ENCODE results near the gene NDUFA12.

Gene NDUFA12

DNA sequence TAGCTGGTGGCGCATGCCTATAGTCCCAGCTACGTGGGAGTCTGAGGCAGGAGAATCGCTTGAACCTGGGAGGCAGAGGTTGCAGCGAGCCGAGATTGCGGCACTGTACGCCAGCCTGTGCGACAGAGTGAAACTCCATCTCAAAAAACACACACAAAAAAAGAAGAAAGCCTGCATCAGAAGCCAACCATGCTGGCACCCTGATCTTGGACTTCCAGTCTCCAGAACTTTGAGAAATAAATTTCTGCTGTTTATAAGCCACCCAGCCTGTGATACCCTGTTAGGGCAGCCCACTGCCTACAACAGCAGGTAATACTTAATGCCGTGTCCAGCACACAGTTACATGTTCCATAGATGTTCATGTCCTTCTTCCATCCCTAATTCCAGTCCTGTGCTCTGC, 62.7 kb downstream of the NDUFA12 start:
- DNase-seq (ENCODE audit: low spot score) = no peak

DNA sequence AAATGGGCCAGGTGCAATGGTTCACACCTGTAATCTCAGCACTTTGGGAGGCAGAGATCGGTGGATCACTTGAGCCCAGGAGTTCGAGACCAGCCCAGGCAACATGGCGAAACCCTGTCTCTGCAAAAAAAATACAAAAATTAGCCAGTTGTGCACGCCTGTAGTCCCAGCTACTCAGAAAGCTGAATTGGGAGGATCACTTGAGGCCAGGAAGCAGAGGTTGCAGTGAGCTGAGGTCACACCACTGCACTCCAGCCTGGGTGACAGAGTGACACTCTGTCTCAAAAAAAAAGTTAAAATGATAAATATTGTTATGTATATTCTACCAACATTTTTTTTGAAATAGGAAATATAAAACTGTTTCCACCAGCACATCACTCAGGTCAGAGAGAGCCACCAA, 64.9 kb downstream of the NDUFA12 start:
- DNase-seq (ENCODE audit: low spot score) = no peak

DNA sequence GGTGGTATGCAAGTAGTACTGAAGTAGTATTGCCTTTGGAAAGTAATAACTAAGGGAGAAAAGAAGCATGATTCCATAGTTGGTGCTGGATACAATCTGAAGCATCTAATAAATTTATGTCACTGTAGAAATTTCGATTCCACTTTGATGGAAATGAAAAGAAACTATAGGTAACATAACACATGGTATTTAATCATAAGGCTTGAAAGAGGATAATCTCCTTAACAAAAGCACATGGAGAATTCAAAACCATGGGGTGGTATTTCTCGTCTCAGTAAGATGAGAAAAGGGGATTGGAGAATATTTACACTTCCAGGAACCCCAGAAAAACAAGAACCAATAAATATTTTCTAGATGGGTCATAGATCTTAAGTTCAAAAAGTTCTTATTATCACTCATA, 72.7 kb downstream of the NDUFA12 start:
- DNase-seq (ENCODE audit: low spot score) = no peak

DNA sequence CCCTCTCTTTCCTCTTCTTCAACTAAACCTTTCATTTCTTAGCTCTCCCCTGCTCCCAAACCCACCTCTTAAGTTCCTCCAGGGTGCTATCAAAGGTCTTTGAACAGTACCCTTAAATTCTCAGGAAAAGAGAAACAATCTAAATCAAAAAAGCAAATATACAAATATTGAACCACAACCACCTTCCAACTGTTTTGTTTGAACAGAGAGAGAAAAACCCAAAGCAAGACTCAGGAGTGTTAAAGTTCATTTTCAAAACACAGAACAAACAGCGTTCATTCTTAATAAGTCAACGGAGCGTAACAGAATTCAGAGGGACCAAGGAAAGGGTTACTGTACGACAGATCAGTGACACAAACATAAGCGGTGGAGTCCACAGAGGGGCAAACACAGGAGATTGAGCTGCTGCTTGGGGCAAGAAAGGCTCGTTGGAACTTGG, 73.3 kb downstream of the NDUFA12 start:
- no peak for DNase-seq (ENCODE audit: low spot score)

DNA sequence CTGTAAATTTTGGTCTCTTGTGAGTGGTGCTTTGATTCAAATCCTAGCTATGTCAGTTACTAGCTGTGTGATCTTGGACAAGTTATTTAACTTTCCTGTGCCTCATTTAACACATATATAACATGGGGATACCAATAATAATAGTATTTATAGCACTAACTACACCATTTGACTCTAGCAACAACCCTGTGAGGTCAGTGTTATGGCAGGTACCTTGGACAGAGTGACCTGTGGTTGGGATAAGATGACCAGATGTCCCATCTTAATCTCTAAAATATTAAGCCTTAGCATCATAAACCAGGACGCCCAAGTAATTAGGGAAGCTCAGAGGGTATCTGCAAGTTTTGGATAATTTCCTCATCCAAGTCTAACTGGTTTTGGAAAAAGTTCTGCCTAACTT, 73.7 kb downstream of the NDUFA12 start:
- DNase-seq (ENCODE audit: low spot score) = no peak

DNA sequence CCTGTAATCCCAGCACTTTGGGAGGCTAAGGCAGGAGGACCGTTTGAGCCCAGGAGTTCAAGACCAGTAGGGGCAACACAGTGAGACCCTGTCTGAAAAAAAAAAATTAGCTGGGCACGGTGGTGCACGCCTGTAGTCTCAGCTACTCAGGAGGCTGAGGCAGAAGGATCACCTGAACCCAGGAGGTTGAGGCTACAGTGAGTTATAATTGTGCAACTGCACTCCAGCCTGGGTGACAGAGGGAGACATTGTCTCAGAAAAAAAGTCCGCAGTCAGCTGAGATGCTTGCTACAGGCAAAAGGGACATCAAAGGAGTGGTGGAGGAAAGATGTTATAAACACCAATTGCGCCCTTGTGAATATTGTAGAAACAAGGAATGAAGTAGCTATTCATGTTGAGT, 77.8 kb downstream of the NDUFA12 start:
- no peak for DNase-seq (ENCODE audit: low spot score)

DNA sequence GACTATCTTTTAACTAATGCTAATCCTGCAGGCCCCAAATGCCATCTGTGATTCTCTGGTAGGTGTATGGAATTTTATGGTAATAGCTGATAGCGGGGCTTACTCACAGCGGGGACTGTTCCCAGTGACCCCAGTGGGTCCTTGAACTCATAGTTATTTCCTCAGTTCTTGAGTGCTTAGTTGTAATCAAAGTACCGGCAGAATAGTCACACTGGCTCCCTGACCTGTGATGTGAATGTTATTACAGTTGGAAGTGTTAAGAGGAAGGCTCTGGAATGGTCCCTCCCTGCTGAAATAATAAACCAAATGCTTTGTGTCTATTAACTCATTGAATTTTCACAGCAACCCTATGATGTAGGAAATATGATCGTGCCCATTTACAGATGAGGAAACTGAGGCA, 78.3 kb downstream of the NDUFA12 start:
- DNase-seq (ENCODE audit: low spot score) = no peak

DNA sequence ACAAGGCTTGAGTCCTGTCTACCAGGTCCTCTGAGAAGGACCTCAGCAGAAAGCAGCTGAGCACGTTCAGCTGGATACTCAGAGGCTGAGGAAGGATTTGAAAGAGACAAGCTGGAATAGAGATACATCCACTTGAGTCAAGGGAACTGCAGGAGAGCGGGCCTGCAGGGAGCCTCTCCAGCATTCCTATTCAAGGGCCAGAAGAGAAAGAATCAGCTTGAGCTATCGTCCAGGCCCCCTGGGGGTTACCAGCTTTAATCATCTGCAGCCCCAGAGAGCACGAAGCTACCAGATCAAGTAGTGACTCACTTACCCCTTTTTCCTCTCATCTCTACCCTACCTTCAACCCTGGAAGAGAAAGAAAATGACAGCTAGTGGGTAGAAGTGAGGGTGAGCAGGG, 80.9 kb downstream of the NDUFA12 start:
- no peak for DNase-seq (ENCODE audit: low spot score)

Data from hematopoietic multipotent progenitor cell treated with erythropoietin and hydrocortisone succinate and interleukin-3 and kit ligand, for 15 days (in vitro differentiated cells).